IMR-90 (cell line): Measurements from ENCODE around the gene DPP6. TPM values are rescaled to one million over a fixed set of nuclear protein-coding genes. Genes with fewer than 3 reads are reported as not detected.

Experiments
- ATAC-seq: fragments of 200-7000 bp; cut with Tn5 transposase; 2 replicates; pipeline ENCODE4 v1.9.1; 2020; ENCODE audit warnings: low read depth, mild to moderate bottlenecking, moderate library complexity
- BruUV-seq: library from RNA; stranded (reverse); fragments of 400-500 nt; replicated peaks from 2 replicates; lab custom pipeline; 2021; lab: Mats Ljungman, UMichigan
- CTCF ChIA-PET: fragments of 300-600 bp; formaldehyde crosslinking; extraction: SDS; loops from one replicate; lab custom pipeline; 2021; ENCODE audit warnings: antibody characterized with exemption; lab: Yijun Ruan, JAX
- POLR2A ChIA-PET: fragments of 300-600 bp; sonication (Branson Sonifier 250); formaldehyde crosslinking; loops from one replicate; lab custom pipeline; 2022; ENCODE audit warnings: antibody characterized with exemption; ENCODE audit not compliant: unreplicated experiment; lab: Charles Lee
- DNase-seq: peaks from one replicate; pipeline ENCODE4 v3.0.0; 2013
- H2AFZ ChIP-seq: replicated peaks from 2 replicates; pipeline ENCODE3; 2013; ENCODE audit warnings: low read length, mild to moderate bottlenecking; ENCODE audit not compliant: poor library complexity
- H2AK5ac ChIP-seq: 2 replicates; pipeline ENCODE4 v1.6.1; 2013; ENCODE audit warnings: low read depth, low read length, inconsistent platforms
- H2AK9ac ChIP-seq: replicated peaks from 2 replicates; pipeline ENCODE3; 2013; ENCODE audit warnings: mild to moderate bottlenecking, low read depth, low read length, moderate library complexity; ENCODE audit not compliant: poor library complexity
- H2BK120ac ChIP-seq: 2 replicates; pipeline ENCODE4 v1.6.1; 2013; ENCODE audit warnings: low read depth, low read length, inconsistent platforms
- H2BK15ac ChIP-seq: 3 replicates; pipeline ENCODE4 v1.6.1; 2013; ENCODE audit warnings: low read depth, low read length, inconsistent platforms
- H2BK20ac ChIP-seq: 2 replicates; pipeline ENCODE4 v1.6.1; 2013; ENCODE audit warnings: low read depth, mild to moderate bottlenecking, inconsistent platforms, low read length, moderate library complexity
- H2BK5ac ChIP-seq: 2 replicates; pipeline ENCODE4 v1.6.1; 2013; ENCODE audit warnings: mild to moderate bottlenecking, low read depth, low read length, inconsistent platforms; ENCODE audit not compliant: poor library complexity, severe bottlenecking
- H3K14ac ChIP-seq: replicated peaks from 2 replicates; pipeline ENCODE4 v1.6.1; 2013; ENCODE audit warnings: low read depth, low read length, inconsistent platforms
- H3K18ac ChIP-seq: 2 replicates; pipeline ENCODE4 v1.6.1; 2013; ENCODE audit warnings: low read depth, low read length, control low read depth
- H3K23ac ChIP-seq: 2 replicates; pipeline ENCODE4 v1.6.1; 2013; ENCODE audit warnings: low read depth, low read length, inconsistent platforms
- H3K27ac ChIP-seq: 2 replicates; pipeline ENCODE4 v1.5.1; 2013; ENCODE audit warnings: mild to moderate bottlenecking, control low read depth, low read length; ENCODE audit not compliant: insufficient read depth
- H3K27me3 ChIP-seq: 2 replicates; pipeline ENCODE4 v1.6.1; 2013; ENCODE audit warnings: low read length; ENCODE audit not compliant: control insufficient read depth, insufficient read depth
- H3K36me3 ChIP-seq: 2 replicates; pipeline ENCODE4 v1.6.1; 2013; ENCODE audit warnings: low read length, mixed read lengths; ENCODE audit not compliant: control insufficient read depth, insufficient read depth
- H3K4ac ChIP-seq: 2 replicates; pipeline ENCODE4 v1.6.1; 2013; ENCODE audit warnings: low read depth, low read length, inconsistent platforms
- H3K4me1 ChIP-seq: 2 replicates; pipeline ENCODE4 v1.6.1; 2013; ENCODE audit warnings: low read length, mixed read lengths; ENCODE audit not compliant: control insufficient read depth, insufficient read depth
- H3K4me2 ChIP-seq: 2 replicates; pipeline ENCODE4 v1.6.1; 2013; ENCODE audit warnings: low read depth, mild to moderate bottlenecking, control low read depth, low read length, moderate library complexity
- H3K4me3 ChIP-seq: 2 replicates; pipeline ENCODE4 v1.5.1; 2013; ENCODE audit warnings: low read depth, mild to moderate bottlenecking, control low read depth, low read length, moderate library complexity; ENCODE audit not compliant: insufficient read depth
- H3K56ac ChIP-seq: 2 replicates; pipeline ENCODE4 v1.6.1; 2013; ENCODE audit warnings: low read length, inconsistent platforms; ENCODE audit not compliant: insufficient read depth; ENCODE audit errors: extremely low read depth
- H3K79me1 ChIP-seq, 2 experiments: 2 replicates each; pipeline ENCODE4 v1.6.1; 2013; ENCODE audit warnings: low read length in 2 of 2, inconsistent platforms in 1 of 2, low read depth in 1 of 2
- H3K9ac ChIP-seq: 2 replicates; pipeline ENCODE4 v1.6.1; 2013; ENCODE audit warnings: low read depth, low read length, control low read depth
- H3K9me1 ChIP-seq: 2 replicates; pipeline ENCODE4 v1.6.1; 2013; ENCODE audit warnings: low read length, inconsistent platforms; ENCODE audit not compliant: insufficient read depth
- H3K9me3 ChIP-seq: 2 replicates; pipeline ENCODE4 v1.6.1; 2013; ENCODE audit warnings: low read length; ENCODE audit not compliant: control insufficient read depth, insufficient read depth
- H4K20me1 ChIP-seq: 2 replicates; pipeline ENCODE4 v1.6.1; 2013; ENCODE audit warnings: low read length, inconsistent platforms; ENCODE audit not compliant: insufficient read depth
- H4K5ac ChIP-seq: 2 replicates; pipeline ENCODE4 v1.6.1; 2013; ENCODE audit warnings: mild to moderate bottlenecking, low read depth, low read length, control low read depth
- H4K8ac ChIP-seq, 2 experiments: 2 replicates each; pipeline ENCODE4 v1.6.1; 2013; ENCODE audit warnings: low read depth in 2 of 2, low read length in 2 of 2, control low read depth in 1 of 2, inconsistent platforms in 1 of 2
- H4K91ac ChIP-seq: 2 replicates; pipeline ENCODE4 v1.6.1; 2013; ENCODE audit warnings: low read depth, low read length, inconsistent platforms; ENCODE audit not compliant: insufficient read depth
- CEBPB ChIP-seq: IDR thresholded peaks from 2 replicates; pipeline ENCODE4 v1.6.1; 2012; ENCODE audit warnings: low read depth, low read length, improper control_type of control experiment
- FOS ChIP-seq: fragments of 150-350 bp; IDR thresholded peaks from 2 replicates; pipeline ENCODE4 v1.6.1; 2016; ENCODE audit warnings: low read depth, low read length
- WGBS, 2 experiments: methylation state at CpG; one replicate each; pipeline versions ENCODE4 v1.1.5 to v1.1.7; 2013; ENCODE audit warnings: missing lambda C conversion rate in 2 of 2; ENCODE audit not compliant: insufficient read length in 1 of 2; ENCODE audit errors: extremely low coverage in 2 of 2; 5-methylcytosine and 5-hydroxymethylcytosine counted together
- dilution Hi-C: fragments of 300-500 bp; cut with HindIII; formaldehyde crosslinking; loops from one replicate; pipeline ENCODE4 v1.14.3; 2018; ENCODE audit warnings: low sequenced_read_pairs; ENCODE audit not compliant: unreplicated experiment
- in situ Hi-C: fragments of 300-500 bp; cut with MboI; formaldehyde crosslinking; loops from 3 replicates; pipeline ENCODE4 v1.14.3; 2019; ENCODE audit warnings: low sequenced_read_pairs, inconsistent platforms, mixed read lengths
- intact Hi-C: fragments of 100-400 bp; cut with micrococcal nuclease; formaldehyde crosslinking; loops from 2 replicates; pipeline ENCODE4 v1.10.0; 2022
- polyA plus RNA-seq, 3 experiments: library from polyadenylated mRNA; depleted of rRNA; stranded (reverse); fragments of >200 nt; gene quantifications; 2 replicates each; pipeline ENCODE4 v1.2.3, GENCODE V29; 2012; ENCODE audit warnings: low replicate concordance in 1 of 3
- total RNA-seq: library from RNA; depleted of rRNA; stranded (reverse); fragments of >200 nt; gene quantifications from 2 replicates; pipeline ENCODE4 v1.2.3, GENCODE V29; 2012

DPP6 gene
- total and polyA plus RNA-seq, 2 of the 4 experiments (the other 2 are of a cell fraction) = not detected

DNA sequence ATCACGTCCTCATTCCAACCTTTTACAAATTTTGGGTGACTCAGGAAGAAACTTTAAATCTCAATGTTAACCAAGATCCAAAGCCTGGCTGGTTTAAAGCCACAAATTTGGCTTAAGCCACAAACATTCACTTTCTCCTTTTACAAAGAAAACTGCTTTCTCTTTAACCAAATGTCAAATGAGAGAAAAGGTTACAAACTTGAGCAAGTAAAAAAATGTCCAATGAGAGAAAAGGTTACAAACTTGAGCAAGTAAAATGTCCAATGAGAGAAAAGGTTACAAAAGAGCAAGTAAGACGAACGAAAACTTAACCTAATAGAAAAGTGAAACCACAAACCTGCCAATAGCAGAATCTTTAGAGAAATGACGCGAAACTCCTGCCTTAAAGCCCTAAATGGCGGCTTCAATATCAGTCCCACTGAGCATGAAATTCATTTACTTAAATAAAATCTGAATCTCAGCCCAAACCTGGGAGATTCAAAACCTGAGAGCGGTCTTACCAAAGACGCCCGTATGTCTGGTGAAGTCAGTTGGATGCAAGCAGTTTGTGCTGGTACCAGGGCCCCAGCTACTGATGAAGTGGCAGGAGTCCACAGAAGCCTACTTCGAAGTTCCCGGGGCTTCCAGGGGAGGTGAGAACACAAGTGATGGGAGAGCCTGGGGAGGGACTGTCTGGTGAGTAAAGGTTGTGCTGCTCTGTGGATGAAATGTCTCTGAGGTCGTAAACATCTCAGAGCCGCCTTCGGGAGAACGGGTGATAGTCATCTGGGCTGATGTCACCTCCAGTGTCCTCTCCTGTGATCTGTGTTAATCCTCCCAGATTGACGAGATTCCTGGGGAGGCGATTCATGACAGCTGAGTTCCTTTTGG is 876.2 kb downstream of the DPP6 start:
- no TSS peak for BruUV-seq

More for the DNA sequence above, 876.2 kb downstream of the DPP6 start:
- peak overlapping the region; percentile 16 for H2BK120ac ChIP-seq
- TF ChIP-seq CEBPB (0 out of 2 replicates have a peak, but pooled peaks have one; percentile 11), FOS (no peak)
- H2AFZ ChIP-seq = peak overlapping the region; percentile 93
- H3K9ac ChIP-seq = peak overlapping the region; percentile 71
- H2AK9ac ChIP-seq = peak overlapping the region; percentile 44
- peak overlapping the region; percentile 58 for H3K4ac ChIP-seq
- no peaks in the 10 kb centered on the region for H3K9me3 ChIP-seq
- intact Hi-C loops = loop anchor here (5.0 kb wide), 4 partner anchors 144 to 839 kb away; partner anchors contain the start of gene HTR5A
- peak; percentile 93 for DNase-seq
- H3K4me2 ChIP-seq = peak overlapping the region; percentile 92
- H4K20me1 ChIP-seq = no peaks in the 10 kb centered on the region
- in situ Hi-C loops = loop anchor here (10.0 kb wide), 1 partner anchor 416 kb away; no protein-coding TSS in a partner anchor
- H2BK20ac ChIP-seq = peak overlapping the region; percentile 12; the same call in 1 of the 2 replicates
- no peaks in the 10 kb centered on the region; the same call in 1 of the 2 replicates for H3K9me1 ChIP-seq
- peak overlapping the region; percentile 57 for H3K14ac ChIP-seq
- peak overlapping the region; percentile 54 for H3K18ac ChIP-seq
- H3K27me3 ChIP-seq = no peaks in the 10 kb centered on the region
- peak overlapping the region; percentile 42; the same call in 1 of the 2 replicates for H3K56ac ChIP-seq
- H4K91ac ChIP-seq = peak overlapping the region; percentile 35
- 0 out of 2 replicates have a peak, but pooled peaks cover 1% of the 10 kb centered on the region for H3K36me3 ChIP-seq
- H3K23ac ChIP-seq = 0 out of 2 replicates have a peak overlapping the region, but pooled peaks have one; percentile 12
- ChIA-PET CTCF (interaction anchor here (0.6 to 2.1 kb wide), 9 partner anchors 13 to 670 kb away, joined by 3 to 13 read pairs (median 5); no protein-coding TSS in a partner anchor), POLR2A (no interaction called here)
- peak overlapping the region; percentile 60 for H3K4me3 ChIP-seq
- H3K27ac ChIP-seq = peak overlapping the region; percentile 51
- no peak overlapping the region for H2BK15ac ChIP-seq
- H4K5ac ChIP-seq = peak overlapping the region; percentile 71
- peak; percentile 85 for ATAC-seq
- no peak overlapping the region for H2BK5ac ChIP-seq
- H3K4me1 ChIP-seq = 0 out of 2 replicates have a peak, but pooled peaks cover 2% of the 10 kb centered on the region
- dilution Hi-C loops = no loop called here
- 48% methylated on average over 4 of the region's 17 CpGs; no CpG with 5 or more reads in 1 of the 2 experiments for whole genome bisulfite sequencing, 2 experiments
- H4K8ac ChIP-seq = peak overlapping the region; percentile 63 to 84
- H2AK5ac ChIP-seq = peak overlapping the region; percentile 13; the same call in 1 of the 2 replicates
- H3K79me1 ChIP-seq = no peaks in the 10 kb centered on the region; a peak in 1 of 4 replicates
